ENCODE measurements around the gene PLD4.

Gene PLD4

DNA sequence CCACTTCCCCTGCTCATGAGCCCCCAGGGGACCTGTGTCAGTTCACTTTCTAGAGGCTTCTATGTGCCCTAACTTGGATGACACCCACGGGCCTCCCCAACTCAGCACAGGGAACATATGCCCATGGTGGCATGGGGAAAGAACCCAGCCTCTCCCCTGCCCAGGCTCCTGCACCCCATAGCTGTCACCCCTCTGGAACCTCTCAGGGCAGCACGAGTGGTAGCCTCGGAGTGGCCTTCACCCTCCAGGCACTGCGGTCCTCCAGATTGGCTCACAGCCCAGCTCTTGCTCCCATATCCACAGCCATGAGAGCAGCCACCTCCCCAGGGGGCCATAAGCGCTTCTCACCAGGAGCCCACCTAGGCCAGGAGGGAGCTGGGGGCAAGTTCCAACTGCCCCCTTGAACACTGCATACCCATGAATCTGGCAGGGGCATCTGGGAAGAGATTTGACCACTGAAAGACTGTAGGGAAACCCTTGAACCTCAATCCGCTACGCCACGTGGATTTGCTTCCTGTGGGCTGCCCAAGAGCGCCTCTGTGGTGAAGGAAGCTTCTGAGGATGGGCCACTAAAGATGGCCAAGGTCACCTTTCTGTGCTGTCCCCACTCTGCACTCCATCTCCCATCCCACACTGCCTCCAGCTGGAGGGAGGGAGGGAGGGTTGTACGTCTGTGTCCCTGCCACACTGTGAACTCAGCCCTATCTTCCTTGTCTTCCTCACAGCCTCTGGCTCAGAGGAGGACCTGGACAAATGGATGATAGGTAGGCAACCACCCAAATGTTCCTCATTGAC is 11.9 kb downstream of the PLD4 start:
- Histone ChIP-seq H3K9ac (ENCODE audit: low read depth in 1 of 2, low read length in 2 of 2) (no peak overlapping the region), H3K27ac (ENCODE audit: low read depth in 2 of 2, low read length in 2 of 2) (no peak overlapping the region), H3K36me3 (ENCODE audit: control insufficient read depth in 2 of 2, insufficient read depth in 2 of 2, low read length in 2 of 2) (no peaks in the 10 kb centered on the region), H3K9me3 (ENCODE audit: control insufficient read depth in 2 of 2, low read length in 2 of 2) (no peaks in the 10 kb centered on the region), H3K4me1 (ENCODE audit: control insufficient read depth in 2 of 2, insufficient read depth in 2 of 2, low read length in 2 of 2) (no peaks in the 10 kb centered on the region), H3K4me3 (ENCODE audit: low read length in 2 of 2) (no peak overlapping the region), H3K27me3 (ENCODE audit: control insufficient read depth in 2 of 2, insufficient read depth in 2 of 2, low read length in 2 of 2) (peaks cover 23 to 38% of the 10 kb centered on the region in 2 donors)

- peaks cover 23 to 34% of the 10 kb centered on the region in 2 donors for H3K27me3 ChIP-seq (ENCODE audit: control insufficient read depth in 2 of 2, insufficient read depth in 2 of 2, low read length in 2 of 2)
- no peaks in the 10 kb centered on the region for H3K9me3 ChIP-seq (ENCODE audit: control insufficient read depth in 2 of 2, low read length in 2 of 2)
- no peak overlapping the region for H3K9ac ChIP-seq (ENCODE audit: low read depth in 1 of 2, low read length in 2 of 2)
- no peak overlapping the region for H3K27ac ChIP-seq (ENCODE audit: low read depth in 2 of 2, low read length in 2 of 2)
- no peak overlapping the region for H3K4me3 ChIP-seq (ENCODE audit: low read length in 2 of 2)
- no peaks in the 10 kb centered on the region for H3K4me1 ChIP-seq (ENCODE audit: control insufficient read depth in 2 of 2, insufficient read depth in 2 of 2, low read length in 2 of 2)
- H3K36me3 ChIP-seq (ENCODE audit: control insufficient read depth in 2 of 2, insufficient read depth in 2 of 2, low read length in 2 of 2) = no peaks in the 10 kb centered on the region
Observed at GRCh38 chr14:104937161-104937560, 12.5 kb downstream of the PLD4 start.

DNA sequence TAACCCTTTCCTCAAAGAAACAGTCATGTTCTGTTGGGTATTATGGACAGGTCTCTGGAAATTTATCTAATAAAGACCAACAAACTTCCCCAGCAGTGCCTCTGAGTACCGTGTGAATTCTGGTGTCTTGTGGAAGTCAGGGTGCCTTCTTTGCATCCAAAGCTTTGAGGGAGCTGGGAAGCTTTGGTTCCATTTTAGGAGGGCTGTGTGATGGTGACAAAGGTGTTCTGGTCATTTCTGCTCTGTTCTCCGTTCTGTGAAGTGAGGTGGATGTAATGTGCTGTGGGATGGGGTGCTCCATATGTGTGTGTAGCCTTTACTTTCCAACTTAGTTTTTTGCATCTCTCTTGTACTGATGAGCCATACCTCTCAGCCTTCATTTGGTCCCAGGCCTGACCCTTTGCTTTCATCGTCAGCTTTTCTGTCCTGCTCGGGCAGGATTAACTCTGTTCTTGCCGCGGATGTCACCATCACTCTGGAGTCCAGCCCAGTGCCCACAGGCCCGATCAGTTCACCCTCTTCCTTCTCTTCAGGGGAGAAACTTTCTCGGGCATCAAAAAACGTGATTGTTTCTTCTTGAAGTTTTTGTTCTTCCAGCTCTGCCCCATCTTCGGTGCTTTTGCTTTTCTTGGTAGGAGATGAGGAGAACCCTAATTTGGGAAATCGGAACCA is 13.2 kb downstream of the PLD4 start:
- Histone ChIP-seq H3K9ac (ENCODE audit: low read depth in 1 of 2, low read length in 2 of 2) (no peak overlapping the region), H3K9me3 (ENCODE audit: control insufficient read depth in 2 of 2, low read length in 2 of 2) (no peaks in the 10 kb centered on the region), H3K27ac (ENCODE audit: low read depth in 2 of 2, low read length in 2 of 2) (no peak overlapping the region), H3K27me3 (ENCODE audit: control insufficient read depth in 2 of 2, insufficient read depth in 2 of 2, low read length in 2 of 2) (peaks cover 23 to 28% of the 10 kb centered on the region in 2 donors), H3K4me3 (ENCODE audit: low read length in 2 of 2) (no peak overlapping the region), H3K4me1 (ENCODE audit: control insufficient read depth in 2 of 2, insufficient read depth in 2 of 2, low read length in 2 of 2) (no peaks in the 10 kb centered on the region), H3K36me3 (ENCODE audit: control insufficient read depth in 2 of 2, insufficient read depth in 2 of 2, low read length in 2 of 2) (no peaks in the 10 kb centered on the region)

- Histone ChIP-seq H3K4me1 (ENCODE audit: control insufficient read depth in 2 of 2, insufficient read depth in 2 of 2, low read length in 2 of 2) (no peaks in the 10 kb centered on the region), H3K4me3 (ENCODE audit: low read length in 2 of 2) (no peak overlapping the region), H3K36me3 (ENCODE audit: control insufficient read depth in 2 of 2, insufficient read depth in 2 of 2, low read length in 2 of 2) (no peaks in the 10 kb centered on the region), H3K27me3 (ENCODE audit: control insufficient read depth in 2 of 2, insufficient read depth in 2 of 2, low read length in 2 of 2) (peaks cover 23 to 28% of the 10 kb centered on the region in 2 donors), H3K27ac (ENCODE audit: low read depth in 2 of 2, low read length in 2 of 2) (no peak overlapping the region), H3K9ac (ENCODE audit: low read depth in 1 of 2, low read length in 2 of 2) (no peak overlapping the region), H3K9me3 (ENCODE audit: control insufficient read depth in 2 of 2, low read length in 2 of 2) (no peaks in the 10 kb centered on the region)
Observed at GRCh38 chr14:104938436-104938835, 13.8 kb downstream of the PLD4 start.

GRCh38 chr14:104938960-104939359 is 14.3 kb downstream of the PLD4 start:
- no peak overlapping the region for H3K9ac ChIP-seq (ENCODE audit: low read depth in 1 of 2, low read length in 2 of 2)
- H3K36me3 ChIP-seq (ENCODE audit: control insufficient read depth in 2 of 2, insufficient read depth in 2 of 2, low read length in 2 of 2) = no peaks in the 10 kb centered on the region
- H3K27me3 ChIP-seq (ENCODE audit: control insufficient read depth in 2 of 2, insufficient read depth in 2 of 2, low read length in 2 of 2) = peaks cover 22 to 28% of the 10 kb centered on the region in 2 donors
- H3K9me3 ChIP-seq (ENCODE audit: control insufficient read depth in 2 of 2, low read length in 2 of 2) = no peaks in the 10 kb centered on the region
- H3K4me1 ChIP-seq (ENCODE audit: control insufficient read depth in 2 of 2, insufficient read depth in 2 of 2, low read length in 2 of 2) = no peaks in the 10 kb centered on the region
- H3K27ac ChIP-seq (ENCODE audit: low read depth in 2 of 2, low read length in 2 of 2) = no peak overlapping the region
- no peak overlapping the region for H3K4me3 ChIP-seq (ENCODE audit: low read length in 2 of 2)

- no peaks in the 10 kb centered on the region for H3K4me1 ChIP-seq (ENCODE audit: control insufficient read depth in 2 of 2, insufficient read depth in 2 of 2, low read length in 2 of 2)
- peaks cover 14 to 21% of the 10 kb centered on the region in 2 donors for H3K27me3 ChIP-seq (ENCODE audit: control insufficient read depth in 2 of 2, insufficient read depth in 2 of 2, low read length in 2 of 2)
- no peaks in the 10 kb centered on the region for H3K36me3 ChIP-seq (ENCODE audit: control insufficient read depth in 2 of 2, insufficient read depth in 2 of 2, low read length in 2 of 2)
- no peak overlapping the region for H3K27ac ChIP-seq (ENCODE audit: low read depth in 2 of 2, low read length in 2 of 2)
- no peak overlapping the region for H3K9ac ChIP-seq (ENCODE audit: low read depth in 1 of 2, low read length in 2 of 2)
- H3K4me3 ChIP-seq (ENCODE audit: low read length in 2 of 2) = no peak overlapping the region
- H3K9me3 ChIP-seq (ENCODE audit: control insufficient read depth in 2 of 2, low read length in 2 of 2) = no peaks in the 10 kb centered on the region
Observed at GRCh38 chr14:104939666-104940410, 15.2 kb downstream of the PLD4 start.

DNA sequence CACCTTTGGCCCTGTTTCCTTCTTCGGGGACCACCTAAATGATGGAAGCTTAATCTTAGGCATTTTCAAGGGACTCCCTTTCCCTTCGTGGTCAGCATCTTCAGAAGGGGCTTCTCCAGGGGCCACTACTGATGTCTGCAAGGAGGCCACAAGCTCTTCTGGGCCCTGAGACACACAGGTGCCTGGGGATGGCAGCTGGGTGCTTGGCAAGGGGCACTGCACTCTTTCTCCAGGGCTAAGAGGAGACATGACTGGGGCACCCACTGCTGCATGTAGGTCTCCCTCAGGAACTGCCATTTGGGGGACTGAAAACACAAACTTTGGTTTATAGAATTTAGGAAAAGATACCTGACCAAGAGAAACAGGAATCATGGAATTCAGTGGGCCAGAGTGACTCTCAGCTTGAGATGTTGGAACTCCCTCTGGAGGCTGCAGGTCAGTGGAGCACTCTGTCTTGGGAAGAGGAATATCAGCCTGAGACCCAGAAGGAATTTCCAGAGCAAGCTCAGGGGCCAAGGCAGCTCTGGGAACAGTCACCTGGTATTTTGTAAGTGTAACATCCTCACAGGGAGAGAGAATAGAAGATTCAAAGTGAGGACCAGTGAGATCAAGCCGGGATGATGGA is 16.0 kb downstream of the PLD4 start:
- Histone ChIP-seq H3K27me3 (ENCODE audit: control insufficient read depth in 2 of 2, insufficient read depth in 2 of 2, low read length in 2 of 2) (peaks cover 9 to 14% of the 10 kb centered on the region in 2 donors), H3K4me3 (ENCODE audit: low read length in 2 of 2) (no peak overlapping the region), H3K36me3 (ENCODE audit: control insufficient read depth in 2 of 2, insufficient read depth in 2 of 2, low read length in 2 of 2) (no peaks in the 10 kb centered on the region), H3K27ac (ENCODE audit: low read depth in 2 of 2, low read length in 2 of 2) (no peak overlapping the region), H3K9ac (ENCODE audit: low read depth in 1 of 2, low read length in 2 of 2) (no peak overlapping the region), H3K9me3 (ENCODE audit: control insufficient read depth in 2 of 2, low read length in 2 of 2) (no peaks in the 10 kb centered on the region), H3K4me1 (ENCODE audit: control insufficient read depth in 2 of 2, insufficient read depth in 2 of 2, low read length in 2 of 2) (no peaks in the 10 kb centered on the region)

DNA sequence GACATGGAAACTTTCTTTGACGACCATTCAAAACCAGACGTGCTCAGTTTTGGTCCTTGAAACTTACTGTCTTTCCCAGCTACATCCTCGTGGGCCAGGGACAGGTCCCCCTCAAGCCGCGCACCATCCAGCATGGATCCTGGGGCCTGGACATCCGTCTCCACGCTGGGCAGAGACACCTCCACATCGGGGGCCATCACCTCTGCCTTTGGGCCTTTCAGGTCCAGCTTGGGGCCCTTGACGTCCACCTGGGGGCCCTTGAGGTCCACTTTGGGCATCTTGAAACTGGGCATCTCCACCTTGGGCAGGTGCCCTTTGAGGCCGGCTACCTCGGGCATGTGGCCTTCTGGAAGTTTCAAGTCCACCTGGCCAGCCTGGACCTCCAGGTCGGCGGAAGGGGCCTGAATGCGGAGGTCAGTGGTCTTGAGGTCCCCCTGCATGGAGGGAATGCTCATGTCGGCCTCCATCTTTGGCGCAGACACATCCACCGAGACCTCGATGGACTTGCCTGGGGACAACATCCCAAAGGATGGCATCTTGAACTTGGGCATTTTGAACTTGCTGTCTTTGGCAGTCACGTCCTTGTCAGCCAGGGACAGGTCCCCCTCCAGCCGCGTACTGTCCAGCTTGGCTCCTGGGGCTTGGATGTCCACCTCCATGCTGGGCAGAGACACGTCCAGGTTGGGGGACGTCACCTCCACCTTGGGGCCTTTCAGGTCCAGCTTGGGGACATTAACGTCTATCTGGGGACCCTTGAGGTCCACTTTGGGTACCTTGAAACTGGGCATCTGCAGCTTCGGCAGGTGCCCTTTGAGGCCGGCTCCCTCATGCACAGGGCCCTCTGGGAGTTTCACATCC is 17.1 kb downstream of the PLD4 start:
- Histone ChIP-seq H3K36me3 (ENCODE audit: control insufficient read depth in 2 of 2, insufficient read depth in 2 of 2, low read length in 2 of 2) (no peaks in the 10 kb centered on the region), H3K27ac (ENCODE audit: low read depth in 2 of 2, low read length in 2 of 2) (no peak overlapping the region)

GRCh38 chr14:104942586-104942985 is 17.9 kb downstream of the PLD4 start:
- Histone ChIP-seq H3K9me3 (ENCODE audit: control insufficient read depth in 2 of 2, low read length in 2 of 2) (no peaks in the 10 kb centered on the region), H3K27me3 (ENCODE audit: control insufficient read depth in 2 of 2, insufficient read depth in 2 of 2, low read length in 2 of 2) (peaks cover 3 to 4% of the 10 kb centered on the region in 2 donors), H3K27ac (ENCODE audit: low read depth in 2 of 2, low read length in 2 of 2) (no peak overlapping the region), H3K4me1 (ENCODE audit: control insufficient read depth in 2 of 2, insufficient read depth in 2 of 2, low read length in 2 of 2) (no peaks in the 10 kb centered on the region), H3K36me3 (ENCODE audit: control insufficient read depth in 2 of 2, insufficient read depth in 2 of 2, low read length in 2 of 2) (no peaks in the 10 kb centered on the region), H3K9ac (ENCODE audit: low read depth in 1 of 2, low read length in 2 of 2) (no peak overlapping the region), H3K4me3 (ENCODE audit: low read length in 2 of 2) (no peak overlapping the region)

More for the DNA sequence above, 17.1 kb downstream of the PLD4 start:
- Histone ChIP-seq H3K9ac (ENCODE audit: low read depth in 1 of 2, low read length in 2 of 2) (no peak overlapping the region), H3K4me1 (ENCODE audit: control insufficient read depth in 2 of 2, insufficient read depth in 2 of 2, low read length in 2 of 2) (no peaks in the 10 kb centered on the region), H3K9me3 (ENCODE audit: control insufficient read depth in 2 of 2, low read length in 2 of 2) (no peaks in the 10 kb centered on the region), H3K4me3 (ENCODE audit: low read length in 2 of 2) (no peak overlapping the region), H3K27me3 (ENCODE audit: control insufficient read depth in 2 of 2, insufficient read depth in 2 of 2, low read length in 2 of 2) (peaks cover 9 to 10% of the 10 kb centered on the region in 2 donors)
